Measurements from ENCODE around the gene CHAMP1. TPM values are rescaled to one million over a fixed set of nuclear protein-coding genes. Genes with fewer than 3 reads are reported as not detected.

Gene CHAMP1, protein sequence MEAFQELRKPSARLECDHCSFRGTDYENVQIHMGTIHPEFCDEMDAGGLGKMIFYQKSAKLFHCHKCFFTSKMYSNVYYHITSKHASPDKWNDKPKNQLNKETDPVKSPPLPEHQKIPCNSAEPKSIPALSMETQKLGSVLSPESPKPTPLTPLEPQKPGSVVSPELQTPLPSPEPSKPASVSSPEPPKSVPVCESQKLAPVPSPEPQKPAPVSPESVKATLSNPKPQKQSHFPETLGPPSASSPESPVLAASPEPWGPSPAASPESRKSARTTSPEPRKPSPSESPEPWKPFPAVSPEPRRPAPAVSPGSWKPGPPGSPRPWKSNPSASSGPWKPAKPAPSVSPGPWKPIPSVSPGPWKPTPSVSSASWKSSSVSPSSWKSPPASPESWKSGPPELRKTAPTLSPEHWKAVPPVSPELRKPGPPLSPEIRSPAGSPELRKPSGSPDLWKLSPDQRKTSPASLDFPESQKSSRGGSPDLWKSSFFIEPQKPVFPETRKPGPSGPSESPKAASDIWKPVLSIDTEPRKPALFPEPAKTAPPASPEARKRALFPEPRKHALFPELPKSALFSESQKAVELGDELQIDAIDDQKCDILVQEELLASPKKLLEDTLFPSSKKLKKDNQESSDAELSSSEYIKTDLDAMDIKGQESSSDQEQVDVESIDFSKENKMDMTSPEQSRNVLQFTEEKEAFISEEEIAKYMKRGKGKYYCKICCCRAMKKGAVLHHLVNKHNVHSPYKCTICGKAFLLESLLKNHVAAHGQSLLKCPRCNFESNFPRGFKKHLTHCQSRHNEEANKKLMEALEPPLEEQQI
- total RNA-seq, result 10 to 100 TPM; 34.6 to 36.1 TPM
- 50.6 TPM for polyA plus RNA-seq (2013, experiment 1 of 2)
- 47.8 TPM for polyA plus RNA-seq (2013, experiment 2 of 2)
- long read RNA-seq, experiment 1, full-length matches to known transcripts, result 20 of 22 reads
- long read RNA-seq, experiment 1, partial matches to known transcripts, result 1 of 22 reads
- long read RNA-seq, experiment 1, other reads (novel, unspliced or antisense), result 1 of 22 reads
- long read RNA-seq, experiment 2, full-length matches to known transcripts, result 9 of 12 reads
- long read RNA-seq, experiment 2, partial matches to known transcripts, result 0 of 12 reads
- long read RNA-seq, experiment 2, other reads (novel, unspliced or antisense), result 3 of 12 reads
- long read RNA-seq, experiment 3, partial matches to known transcripts, result 1 of 5 reads
- long read RNA-seq, experiment 3, other reads (novel, unspliced or antisense), result 0 of 5 reads
- long read RNA-seq, experiment 4, full-length matches to known transcripts, result 1 of 1 reads
- long read RNA-seq, experiment 4, partial matches to known transcripts, result 0 of 1 reads
- long read RNA-seq, experiment 4, other reads (novel, unspliced or antisense), result 0 of 1 reads

DNA sequence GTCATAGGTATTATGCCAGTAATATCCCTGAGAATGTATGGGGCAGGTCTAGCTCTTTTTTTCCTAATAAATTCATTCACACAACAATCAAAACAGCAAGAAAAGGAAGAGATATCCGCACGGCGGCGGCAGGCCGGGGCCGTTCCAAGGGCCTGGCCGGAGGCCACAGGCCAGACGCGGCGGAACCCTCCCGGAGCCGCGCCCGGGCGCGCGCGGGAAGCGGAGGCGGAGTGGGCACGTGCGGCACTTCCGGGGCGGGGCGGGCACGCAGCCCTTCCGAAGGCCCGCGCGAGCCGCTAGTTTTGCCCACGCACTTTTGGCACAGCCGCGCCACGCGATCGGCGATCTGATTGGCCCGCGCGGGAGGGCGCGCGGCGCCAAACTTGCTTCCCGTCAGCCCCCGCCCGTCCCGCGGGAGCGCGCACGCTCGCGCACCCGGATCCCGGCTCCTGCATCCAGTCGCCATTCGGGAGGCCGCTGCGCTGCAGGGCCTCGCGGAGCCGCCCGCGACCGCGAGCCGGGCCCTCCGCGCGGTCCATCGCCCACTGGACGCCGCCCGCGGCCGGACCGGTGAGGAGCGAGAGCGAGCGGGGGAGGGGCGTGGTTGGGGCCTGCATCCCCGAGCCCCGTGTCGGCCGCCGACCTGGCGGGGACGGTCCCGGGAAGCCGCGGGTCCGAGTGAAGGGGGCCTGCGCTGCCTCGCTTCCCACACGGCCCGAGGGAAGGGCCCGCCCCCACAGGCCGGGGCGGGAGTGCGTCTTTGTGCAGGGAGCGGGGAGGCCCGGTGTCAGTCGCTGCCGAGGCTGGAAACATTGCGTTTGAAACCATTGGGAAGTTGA lies at the start of gene CHAMP1:
Gene CHAMP1 (plus strand): TSS at position 430 of the 839 bp plus-strand sequence. CDS start 9,340 bp downstream, outside the sequence.
- Mint-ChIP-seq H3K4me3 (peak within 1 kb of the TSS; percentile 68), H3K27me3 (ENCODE audit: insufficient read depth) (no peaks in the 10 kb centered on the region), H3K36me3 (ENCODE audit: low read depth) (peaks cover 5% of the 10 kb centered on the region), H3K9me3 (no peaks in the 10 kb centered on the region), H3K27ac (peak within 1 kb of the TSS; percentile 90), H3K4me1 (peaks cover 9% of the 10 kb centered on the region)
- Histone ChIP-seq H3K9ac (ENCODE audit: extremely low read depth, low read length, poor library complexity, severe bottlenecking) (peak within 1 kb of the TSS; percentile 77), H3K27ac (ENCODE audit: low read depth, low read length) (peak within 1 kb of the TSS; percentile 89), H3K36me3 (ENCODE audit: control insufficient read depth, insufficient read depth, low read length) (no peaks in the 10 kb centered on the region), H3K4me1 (ENCODE audit: control insufficient read depth, insufficient read depth, low read length) (no peaks in the 10 kb centered on the region), H3K9me3 (ENCODE audit: control insufficient read depth, low read length) (no peaks in the 10 kb centered on the region), H3K4me3 (ENCODE audit: low read length) (peak within 1 kb of the TSS; percentile 100), H3K27me3 (ENCODE audit: control insufficient read depth, insufficient read depth, low read length, poor library complexity, severe bottlenecking) (no peaks in the 10 kb centered on the region)
- 0% methylated on average over 45 to 107 of the region's 107 CpGs for WGBS, 2 experiments (ENCODE audit: insufficient coverage in 1 of 2, insufficient read length in 1 of 2)
- DNase-seq, result peak; percentile 95
- TF ChIP-seq, protein P1, sequence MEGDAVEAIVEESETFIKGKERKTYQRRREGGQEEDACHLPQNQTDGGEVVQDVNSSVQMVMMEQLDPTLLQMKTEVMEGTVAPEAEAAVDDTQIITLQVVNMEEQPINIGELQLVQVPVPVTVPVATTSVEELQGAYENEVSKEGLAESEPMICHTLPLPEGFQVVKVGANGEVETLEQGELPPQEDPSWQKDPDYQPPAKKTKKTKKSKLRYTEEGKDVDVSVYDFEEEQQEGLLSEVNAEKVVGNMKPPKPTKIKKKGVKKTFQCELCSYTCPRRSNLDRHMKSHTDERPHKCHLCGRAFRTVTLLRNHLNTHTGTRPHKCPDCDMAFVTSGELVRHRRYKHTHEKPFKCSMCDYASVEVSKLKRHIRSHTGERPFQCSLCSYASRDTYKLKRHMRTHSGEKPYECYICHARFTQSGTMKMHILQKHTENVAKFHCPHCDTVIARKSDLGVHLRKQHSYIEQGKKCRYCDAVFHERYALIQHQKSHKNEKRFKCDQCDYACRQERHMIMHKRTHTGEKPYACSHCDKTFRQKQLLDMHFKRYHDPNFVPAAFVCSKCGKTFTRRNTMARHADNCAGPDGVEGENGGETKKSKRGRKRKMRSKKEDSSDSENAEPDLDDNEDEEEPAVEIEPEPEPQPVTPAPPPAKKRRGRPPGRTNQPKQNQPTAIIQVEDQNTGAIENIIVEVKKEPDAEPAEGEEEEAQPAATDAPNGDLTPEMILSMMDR (conservative IDR thresholded peaks at IDR 0.05), result no peak

DNA sequence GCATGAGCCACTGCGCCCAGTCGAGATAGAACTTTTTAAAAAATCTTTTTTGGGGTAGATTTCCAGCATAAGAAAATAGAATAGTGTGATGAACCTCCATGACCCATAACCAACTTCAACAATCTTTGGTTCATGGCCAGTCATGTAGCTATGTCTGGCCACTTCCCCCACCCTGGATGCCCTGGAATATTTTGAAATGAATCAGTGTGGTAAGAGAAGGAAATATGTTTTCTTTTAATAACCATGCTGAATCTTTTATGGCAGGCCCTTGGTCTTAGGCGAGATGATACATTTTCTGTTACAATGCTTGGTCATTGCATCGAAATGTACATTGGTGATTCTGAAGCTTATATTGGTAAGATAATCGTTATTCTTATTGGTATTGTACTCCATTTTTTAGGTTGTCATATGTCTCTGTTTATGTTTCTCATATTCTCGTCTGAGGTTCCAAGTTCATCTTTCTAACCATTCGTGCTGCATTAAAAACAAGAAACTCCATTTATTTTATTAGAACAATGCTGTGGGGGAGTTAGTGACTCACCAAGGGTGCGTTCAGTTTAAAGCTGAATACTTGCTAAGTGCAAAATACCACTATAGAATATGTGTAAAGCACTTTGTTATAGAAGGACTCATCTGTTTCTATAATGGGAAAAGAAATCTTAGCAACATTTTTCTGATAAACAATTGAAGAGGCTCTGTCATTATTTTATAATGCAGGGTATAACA lies 49.3 kb upstream of the CHAMP1 start:
- H3K4me1 Mint-ChIP-seq, result peaks cover 25% of the 10 kb centered on the region
- Histone ChIP-seq H3K4me1 (ENCODE audit: control insufficient read depth, insufficient read depth, low read length) (peaks cover 14% of the 10 kb centered on the region), H3K9ac (ENCODE audit: extremely low read depth, low read length, poor library complexity, severe bottlenecking) (no peak overlapping the region), H3K36me3 (ENCODE audit: control insufficient read depth, insufficient read depth, low read length) (peaks cover 85% of the 10 kb centered on the region), H3K9me3 (ENCODE audit: control insufficient read depth, low read length) (peaks cover 20% of the 10 kb centered on the region), H3K27ac (ENCODE audit: low read depth, low read length) (no peak overlapping the region), H3K27me3 (ENCODE audit: control insufficient read depth, insufficient read depth, low read length, poor library complexity, severe bottlenecking) (no peaks in the 10 kb centered on the region), H3K4me3 (ENCODE audit: low read length) (no peak overlapping the region)
- H3K27me3 Mint-ChIP-seq (ENCODE audit: insufficient read depth), result no peaks in the 10 kb centered on the region
- DNase-seq, result no peak
- H3K27ac Mint-ChIP-seq, result no peak overlapping the region
- peaks cover 6% of the 10 kb centered on the region for H3K9me3 Mint-ChIP-seq
- H3K36me3 Mint-ChIP-seq (ENCODE audit: low read depth), result peaks cover 75% of the 10 kb centered on the region
- 94 to 100% methylated on average over 2 to 6 of the region's 8 CpGs for WGBS, 2 experiments (ENCODE audit: insufficient coverage in 1 of 2, insufficient read length in 1 of 2)
- H3K4me3 Mint-ChIP-seq, result no peak overlapping the region
- TF ChIP-seq, protein P1 (conservative IDR thresholded peaks at IDR 0.05), result no peak
